GM18867 (cell line): Measurements from ENCODE around the gene KLF17.
"Not testable (repeated sequence)": the region's sequence is repeated elsewhere in the genome, so short reads cannot be mapped to it uniquely, and the experiment has no call there.

Experiments
- ATAC-seq: cut with Tn5 transposase; IDR thresholded peaks from one replicate; pipeline ENCODE4 v1.9.1; 2021; ENCODE audit warnings: mild to moderate bottlenecking, moderate library complexity; ENCODE audit not compliant: unreplicated experiment

Gene KLF17

GRCh38 chr1:44108241-44108640 lies 10.4 kb upstream of the KLF17 start:
- no peak for ATAC-seq

- ATAC-seq: no peak
Observed at GRCh38 chr1:44108971-44109370, 9.7 kb upstream of the KLF17 start.

GRCh38 chr1:44110916-44111315 lies 7.7 kb upstream of the KLF17 start:
- ATAC-seq: no peak

GRCh38 chr1:44111861-44112260 lies 6.8 kb upstream of the KLF17 start:
- ATAC-seq: no peak

GRCh38 chr1:44112486-44112885 lies 6.1 kb upstream of the KLF17 start:
- no peak for ATAC-seq

- no peak for ATAC-seq
Observed at GRCh38 chr1:44113095-44113609, 5.5 kb upstream of the KLF17 start.

GRCh38 chr1:44114098-44114497 lies 4.5 kb upstream of the KLF17 start:
- ATAC-seq: no peak

- ATAC-seq: not testable (repeated sequence)
Observed at GRCh38 chr1:44117272-44117671, 1.3 kb upstream of the KLF17 start.

GRCh38 chr1:44119525-44119924 lies 904 bp downstream of the KLF17 start:
- ATAC-seq: no peak

GRCh38 chr1:44120398-44120949 lies 1.9 kb downstream of the KLF17 start:
- no peak for ATAC-seq

GRCh38 chr1:44129616-44130500 lies 11.2 kb downstream of the KLF17 start:
- ATAC-seq: no peak

- ATAC-seq: no peak
Observed at GRCh38 chr1:44131411-44131810, 12.8 kb downstream of the KLF17 start.

- ATAC-seq: no peak
Observed at GRCh38 chr1:44134071-44134920, 15.7 kb downstream of the KLF17 start.

- no peak for ATAC-seq
Observed at GRCh38 chr1:44135886-44136285, 17.3 kb downstream of the KLF17 start.

- ATAC-seq: no peak
Observed at GRCh38 chr1:44138239-44138638, 19.6 kb downstream of the KLF17 start.

- ATAC-seq: not testable (repeated sequence)
Observed at GRCh38 chr1:44139565-44139964, 20.9 kb downstream of the KLF17 start.

- ATAC-seq: no peak
Observed at GRCh38 chr1:44141531-44141930, 22.9 kb downstream of the KLF17 start, which contains the start of gene KLF18. TSS of gene KLF18 (minus strand) at chr1:44141631. CDS start at chr1:44141631, 0 bp downstream.

- ATAC-seq: no peak
Observed at GRCh38 chr1:44144962-44145756, 26.5 kb downstream of the KLF17 start.

GRCh38 chr1:44146536-44147361 lies 28.1 kb downstream of the KLF17 start:
- no peak for ATAC-seq

GRCh38 chr1:44147582-44147981 lies 29.0 kb downstream of the KLF17 start:
- no peak for ATAC-seq
